Stimulated activated CD8-positive, alpha-beta memory T cell treated with anti-CD3 and anti-CD28 coated beads, Interleukin-2, amount 100 ng/mL, for 48 hours (primary cell): ENCODE results near the gene HDAC6.
"Not testable (repeated sequence)": the region's sequence is repeated elsewhere in the genome, so short reads cannot be mapped to it uniquely, and the experiment has no call there.

ENCODE experiments used
- DNase-seq, 2 donors: peaks; one replicate each; pipeline ENCODE4 v3.0.0-alpha.2; 2020; ENCODE audit warnings: low read depth in 2 of 2

Gene HDAC6

GRCh38 chrX:48824066-48824465 lies 22.2 kb downstream of the HDAC6 start:
- no peak for DNase-seq

- DNase-seq = no peak
These were observed 24.4 kb downstream of the HDAC6 start, which contains the start of gene ERAS for GRCh38 chrX:48826135-48826875. TSS of gene ERAS (plus strand) at chrX:48826513. CDS start at chrX:48829124, 2,611 bp downstream.

DNA sequence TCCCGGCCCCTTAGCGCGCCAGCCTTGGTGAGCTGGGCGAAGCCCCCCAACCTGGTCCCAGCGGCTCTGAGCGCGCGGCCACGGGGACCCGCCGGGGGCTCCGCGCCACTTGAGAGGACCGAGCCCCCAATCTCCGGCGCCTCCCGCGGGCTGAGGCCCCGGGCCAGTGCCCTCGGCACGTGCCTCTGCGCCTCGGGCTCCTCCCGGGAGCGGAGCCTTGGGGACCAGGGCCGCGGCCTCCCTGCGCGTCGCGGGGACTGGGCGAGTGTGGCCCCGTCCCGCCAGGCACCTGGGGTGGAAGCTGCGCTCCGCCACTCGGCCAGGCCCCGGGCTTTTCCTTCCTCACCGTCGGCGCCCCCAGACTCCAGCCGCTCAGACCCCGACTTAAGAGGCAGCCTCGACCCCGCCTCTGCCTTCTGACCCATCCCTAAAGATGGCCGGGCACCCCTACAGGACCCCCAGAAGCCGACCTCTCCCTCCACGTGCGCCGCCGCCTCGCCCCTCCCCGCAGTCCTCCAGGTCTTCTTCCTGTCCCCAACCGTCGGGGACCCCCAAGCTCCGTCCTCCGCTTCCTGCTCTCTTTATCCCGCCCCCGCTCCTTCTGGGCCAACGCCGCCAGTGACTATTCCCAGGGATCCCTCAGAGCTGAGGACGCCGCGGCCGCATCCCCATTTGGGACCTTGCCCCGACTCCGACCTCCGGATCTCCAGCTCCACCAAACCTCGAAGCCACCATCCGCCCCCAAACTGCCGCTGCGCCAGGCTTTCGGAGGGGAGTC lies 25.2 kb downstream of the HDAC6 start:
- no peak for DNase-seq

GRCh38 chrX:48827654-48827968 lies 25.7 kb downstream of the HDAC6 start:
- no peak for DNase-seq

DNA sequence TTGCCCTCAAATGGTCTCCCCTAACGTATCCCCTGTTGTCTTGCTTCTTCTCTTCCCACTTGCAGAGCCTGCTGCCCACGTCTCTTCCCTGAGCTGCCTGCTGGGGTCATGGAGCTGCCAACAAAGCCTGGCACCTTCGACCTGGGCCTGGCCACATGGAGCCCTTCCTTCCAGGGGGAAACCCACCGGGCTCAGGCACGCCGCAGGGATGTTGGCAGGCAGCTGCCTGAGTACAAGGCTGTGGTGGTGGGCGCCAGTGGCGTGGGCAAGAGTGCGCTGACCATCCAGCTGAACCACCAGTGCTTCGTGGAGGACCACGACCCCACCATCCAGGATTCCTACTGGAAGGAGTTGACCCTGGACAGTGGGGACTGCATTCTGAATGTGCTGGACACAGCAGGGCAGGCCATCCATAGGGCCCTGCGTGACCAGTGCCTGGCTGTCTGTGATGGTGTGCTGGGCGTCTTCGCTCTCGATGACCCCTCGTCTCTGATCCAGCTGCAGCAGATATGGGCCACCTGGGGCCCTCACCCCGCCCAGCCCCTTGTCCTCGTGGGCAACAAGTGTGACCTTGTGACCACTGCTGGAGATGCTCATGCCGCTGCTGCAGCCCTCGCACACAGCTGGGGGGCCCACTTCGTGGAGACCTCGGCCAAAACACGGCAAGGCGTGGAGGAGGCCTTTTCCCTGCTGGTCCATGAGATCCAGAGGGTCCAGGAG lies 27.3 kb downstream of the HDAC6 start:
- no peak for DNase-seq

DNA sequence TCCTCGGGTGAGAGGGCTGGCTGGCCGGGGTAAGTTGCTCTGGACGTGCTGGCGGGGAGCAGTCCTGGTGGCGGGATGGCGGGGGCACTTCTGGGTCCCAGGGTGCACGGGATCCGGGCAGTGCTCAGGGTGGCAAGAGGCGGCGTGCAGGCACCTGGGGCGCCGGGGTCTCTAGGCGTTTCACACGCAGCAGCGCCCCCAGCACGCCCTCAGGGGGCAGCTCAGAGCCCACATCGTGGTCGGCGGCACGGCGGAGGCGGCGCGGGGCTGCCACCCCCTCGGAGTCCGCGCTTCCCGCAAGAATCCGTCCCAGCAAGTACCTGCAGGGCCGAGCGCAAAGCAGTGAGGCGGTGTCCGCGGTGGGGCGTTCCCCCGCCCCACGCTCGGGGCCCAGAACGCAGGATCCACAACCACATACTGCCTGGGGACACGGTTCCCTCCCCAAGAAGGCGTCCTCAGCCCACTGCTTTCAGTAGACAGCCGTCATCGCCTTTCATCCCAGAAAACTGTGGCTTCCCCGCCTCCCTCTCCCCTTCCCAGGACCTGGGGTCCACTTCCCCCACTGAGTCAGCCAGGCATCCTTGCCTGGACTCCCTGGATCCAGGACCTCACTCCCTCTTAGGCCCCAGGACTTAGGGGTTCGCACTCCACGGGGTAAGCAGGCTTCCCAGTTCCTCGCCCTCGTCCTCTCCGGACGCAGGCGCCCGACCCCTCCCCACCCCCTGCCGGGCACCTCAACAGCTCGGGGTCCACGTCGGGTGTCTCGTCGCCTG lies 29.5 kb downstream of the HDAC6 start:
- DNase-seq = no peak

DNA sequence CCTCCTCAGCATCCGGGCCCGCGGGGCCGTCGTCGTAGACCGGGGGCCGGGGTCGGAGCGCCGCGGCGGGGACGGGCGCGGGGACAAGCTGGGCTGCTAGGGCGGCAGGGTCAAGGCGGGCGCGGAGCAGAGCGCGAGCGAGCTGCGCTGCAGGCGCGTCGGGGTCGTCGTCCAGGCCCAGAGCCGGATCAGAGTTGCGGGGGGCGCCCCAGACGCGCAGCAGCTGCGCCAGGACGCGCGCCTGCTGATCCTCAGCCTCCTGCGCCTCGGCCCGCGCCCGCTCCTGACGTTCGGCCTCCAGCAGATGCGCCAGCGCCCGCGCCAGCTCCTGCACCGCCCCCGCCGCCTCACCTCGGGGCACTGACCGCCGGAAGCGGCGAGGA lies 30.0 kb downstream of the HDAC6 start:
- no peak for DNase-seq

GRCh38 chrX:48833542-48834138 lies 31.8 kb downstream of the HDAC6 start:
- DNase-seq = no peak

GRCh38 chrX:48834383-48834709 lies 32.5 kb downstream of the HDAC6 start:
- DNase-seq = no peak

GRCh38 chrX:48835524-48836329 lies 33.9 kb downstream of the HDAC6 start, which contains the start of gene PCSK1N:
TSS of gene PCSK1N (minus strand) at chrX:48835610. CDS start at chrX:48835532, 78 bp downstream.
- no peak for DNase-seq

DNA sequence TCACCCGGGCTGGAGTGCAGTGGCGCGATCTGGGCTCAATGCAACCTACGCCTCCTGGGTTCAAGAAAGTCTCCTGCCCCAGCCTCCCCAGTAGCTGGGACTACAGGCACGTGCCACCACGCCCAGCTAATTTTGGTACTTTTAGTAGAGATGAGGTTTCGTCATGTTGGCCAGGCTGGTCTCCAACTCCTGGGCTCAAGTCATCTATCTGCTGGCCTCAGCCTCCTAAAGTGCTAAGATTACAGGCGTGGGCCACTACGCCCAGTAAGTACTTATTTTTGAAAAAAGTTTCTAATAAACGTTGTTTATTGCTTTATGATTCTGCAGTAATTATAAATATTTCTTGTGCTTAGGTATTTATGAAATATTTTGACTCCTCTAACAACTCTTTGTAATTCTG lies 37.8 kb downstream of the HDAC6 start:
- no peak for DNase-seq

DNA sequence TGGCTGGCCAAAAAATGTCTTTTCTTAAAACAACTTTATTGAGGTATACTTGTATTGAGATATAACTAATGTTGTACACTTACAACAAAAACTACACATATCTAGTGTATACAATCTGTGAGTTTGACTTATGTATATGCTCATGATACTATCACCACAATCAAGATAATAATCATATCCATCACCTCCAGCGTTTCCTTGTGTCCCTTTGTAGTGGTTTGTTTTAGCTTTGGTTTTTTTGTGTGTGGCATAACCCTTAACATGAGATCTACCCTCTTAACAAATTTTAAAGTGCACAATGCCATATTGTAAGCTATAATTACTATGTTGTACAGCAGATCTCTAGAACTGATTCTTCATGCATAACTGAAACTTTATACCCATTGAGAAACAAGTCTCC lies 47.0 kb downstream of the HDAC6 start:
- DNase-seq = no peak

- DNase-seq = no peak
These were observed 51.0 kb downstream of the HDAC6 start for GRCh38 chrX:48852857-48853256.

- not testable (repeated sequence) for DNase-seq
These were observed 51.6 kb downstream of the HDAC6 start for GRCh38 chrX:48853494-48853893.

DNA sequence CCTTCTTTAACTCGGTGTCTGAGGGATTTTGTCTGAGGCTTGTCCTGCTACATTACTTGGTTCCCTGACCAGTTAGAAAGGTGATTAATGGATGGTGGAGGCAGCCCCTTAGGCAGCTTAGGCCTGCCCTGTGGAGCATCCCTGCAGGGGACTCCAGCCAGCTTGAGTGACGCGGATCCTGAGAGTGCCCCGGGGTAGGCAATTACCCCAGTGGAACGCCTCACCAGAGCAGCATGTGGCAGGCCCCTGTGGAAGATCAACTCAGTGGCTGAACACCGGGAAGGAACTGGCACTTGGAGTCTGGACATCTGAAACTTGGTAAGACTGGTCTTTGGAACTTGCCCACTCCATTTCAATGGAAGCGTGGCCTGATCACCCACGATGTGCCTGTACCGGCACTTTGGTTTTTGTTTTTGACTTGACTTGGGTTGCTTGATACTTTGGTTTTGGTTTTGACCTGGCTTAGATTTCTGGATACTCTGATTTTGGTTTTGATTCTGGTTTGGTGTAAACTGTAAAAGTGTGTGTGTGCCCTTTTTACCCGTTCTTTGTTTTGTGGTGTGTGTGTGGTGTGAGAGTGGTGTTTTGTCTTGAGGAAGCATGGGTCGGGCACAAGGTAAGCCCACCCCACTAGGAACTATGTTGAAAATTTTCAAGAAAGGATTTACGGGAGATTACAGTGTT lies 52.4 kb downstream of the HDAC6 start:
- DNase-seq = not testable (repeated sequence)

DNA sequence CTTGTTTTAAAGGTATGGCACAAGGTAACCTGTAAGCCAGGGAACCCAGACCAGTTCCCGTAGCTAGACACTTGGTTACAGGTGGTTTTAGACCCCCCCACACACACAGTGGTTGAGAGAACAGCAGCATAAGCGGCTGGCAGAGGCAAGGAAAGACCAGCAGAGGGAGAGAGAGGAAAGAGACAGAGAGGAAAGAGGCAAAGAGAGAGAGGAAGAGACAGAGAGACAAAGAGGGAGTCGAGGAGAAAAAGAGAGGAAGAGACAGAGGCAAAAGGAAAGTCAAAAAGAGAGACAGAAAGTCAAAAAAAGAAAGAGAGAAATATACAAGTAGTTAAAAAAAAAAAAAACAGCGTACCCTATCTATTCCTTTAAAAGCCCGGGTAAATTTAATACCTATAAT lies 53.0 kb downstream of the HDAC6 start:
- no peak for DNase-seq

DNA sequence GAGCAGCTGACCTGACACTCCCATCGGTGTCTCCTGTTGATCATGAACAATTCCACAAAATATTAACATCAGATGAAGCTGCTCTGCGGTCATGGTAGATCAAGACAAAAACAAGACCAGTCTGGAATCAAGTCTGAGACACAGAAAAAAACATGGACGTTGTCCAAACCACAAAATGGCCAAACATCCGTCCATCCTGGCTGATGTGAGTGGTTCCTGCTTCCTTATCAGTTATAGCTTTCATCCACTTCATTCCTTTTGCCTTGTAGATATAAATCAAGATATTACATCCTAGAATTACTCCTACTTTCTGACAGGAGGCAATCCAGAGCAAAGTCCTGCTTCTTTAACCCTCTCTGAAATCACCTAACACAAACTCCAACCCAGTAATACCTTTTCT lies 62.3 kb downstream of the HDAC6 start:
- no peak for DNase-seq

DNA sequence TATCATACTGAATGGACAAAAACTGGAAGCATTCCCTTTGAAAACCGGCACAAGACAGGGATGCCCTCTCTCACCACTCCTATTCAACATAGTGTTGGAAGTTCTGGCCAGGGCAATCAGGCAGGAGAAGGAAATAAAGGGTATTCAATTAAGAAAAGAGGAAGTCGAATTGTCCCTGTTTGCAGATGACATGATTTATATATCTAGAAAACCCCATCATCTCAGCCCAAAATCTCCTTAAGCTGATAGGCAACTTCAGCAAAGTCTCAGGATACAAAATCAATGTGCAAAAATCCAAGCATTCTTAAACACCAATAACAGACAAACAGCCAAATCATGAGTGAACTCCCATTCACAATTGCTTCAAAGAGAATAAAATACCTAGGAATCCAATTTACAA lies 70.2 kb downstream of the HDAC6 start:
- DNase-seq = not testable (repeated sequence)
